C4-2B (cell line): ENCODE results near the gene CD6.

Experiments used
- H3K27ac ChIP-seq: fragments of 450-650 bp; 2 replicates; pipeline ENCODE4 v1.5.1; 2017
- ZFX ChIP-seq: fragments of 450-650 bp; IDR thresholded peaks from 2 replicates; pipeline ENCODE4 v1.6.1; 2017
- TF ChIP-seq, protein P1 (sequence below): fragments of 450-650 bp; conservative IDR thresholded peaks from 2 replicates; pipeline ENCODE4 v1.5.1; 2017; ENCODE audit warnings: mild to moderate bottlenecking

The CD6 gene

DNA sequence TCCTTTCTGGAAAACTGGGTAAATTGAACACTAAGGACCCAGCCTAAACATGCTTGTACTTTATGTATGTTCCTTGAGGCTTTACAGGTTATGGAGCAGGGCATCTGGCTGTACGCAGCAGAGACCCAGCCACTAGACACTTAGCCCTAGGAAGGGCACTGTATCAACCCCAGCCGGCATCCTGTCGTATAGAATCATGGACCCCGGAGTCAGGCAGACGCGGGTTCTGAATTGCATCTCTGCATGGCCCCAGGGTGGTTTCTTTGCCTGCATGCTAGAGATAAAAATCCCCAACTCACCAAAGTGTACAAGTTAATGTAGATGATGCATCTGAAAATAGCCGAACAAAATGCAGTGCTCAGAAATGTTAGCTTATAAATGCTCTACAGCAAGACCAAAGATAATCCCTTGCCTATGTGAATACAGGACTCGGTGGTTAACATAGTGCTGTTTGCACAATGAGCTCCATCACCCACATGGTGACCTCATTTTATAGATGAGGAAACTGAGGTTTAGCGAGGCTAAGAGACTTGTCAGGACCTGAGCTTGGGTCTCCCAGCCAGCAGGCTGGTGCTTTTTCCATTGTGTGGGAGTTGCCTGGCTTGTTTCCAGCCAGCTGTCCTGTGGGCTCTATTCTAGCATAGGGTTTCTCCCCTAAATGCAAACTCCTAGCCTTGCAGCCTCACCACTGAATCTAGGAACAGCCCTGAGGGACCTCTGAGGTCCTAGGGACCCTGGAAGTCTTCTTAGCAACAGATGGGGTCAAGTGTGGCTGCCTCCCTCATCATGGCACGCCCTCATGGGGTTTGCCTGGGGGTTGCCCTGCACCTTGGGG is 7.3 kb downstream of the CD6 start:
- H3K27ac ChIP-seq: no peak overlapping the region
- TF ChIP-seq, protein P1, sequence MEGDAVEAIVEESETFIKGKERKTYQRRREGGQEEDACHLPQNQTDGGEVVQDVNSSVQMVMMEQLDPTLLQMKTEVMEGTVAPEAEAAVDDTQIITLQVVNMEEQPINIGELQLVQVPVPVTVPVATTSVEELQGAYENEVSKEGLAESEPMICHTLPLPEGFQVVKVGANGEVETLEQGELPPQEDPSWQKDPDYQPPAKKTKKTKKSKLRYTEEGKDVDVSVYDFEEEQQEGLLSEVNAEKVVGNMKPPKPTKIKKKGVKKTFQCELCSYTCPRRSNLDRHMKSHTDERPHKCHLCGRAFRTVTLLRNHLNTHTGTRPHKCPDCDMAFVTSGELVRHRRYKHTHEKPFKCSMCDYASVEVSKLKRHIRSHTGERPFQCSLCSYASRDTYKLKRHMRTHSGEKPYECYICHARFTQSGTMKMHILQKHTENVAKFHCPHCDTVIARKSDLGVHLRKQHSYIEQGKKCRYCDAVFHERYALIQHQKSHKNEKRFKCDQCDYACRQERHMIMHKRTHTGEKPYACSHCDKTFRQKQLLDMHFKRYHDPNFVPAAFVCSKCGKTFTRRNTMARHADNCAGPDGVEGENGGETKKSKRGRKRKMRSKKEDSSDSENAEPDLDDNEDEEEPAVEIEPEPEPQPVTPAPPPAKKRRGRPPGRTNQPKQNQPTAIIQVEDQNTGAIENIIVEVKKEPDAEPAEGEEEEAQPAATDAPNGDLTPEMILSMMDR: no peak
- no peak for TF ChIP-seq ZFX

DNA sequence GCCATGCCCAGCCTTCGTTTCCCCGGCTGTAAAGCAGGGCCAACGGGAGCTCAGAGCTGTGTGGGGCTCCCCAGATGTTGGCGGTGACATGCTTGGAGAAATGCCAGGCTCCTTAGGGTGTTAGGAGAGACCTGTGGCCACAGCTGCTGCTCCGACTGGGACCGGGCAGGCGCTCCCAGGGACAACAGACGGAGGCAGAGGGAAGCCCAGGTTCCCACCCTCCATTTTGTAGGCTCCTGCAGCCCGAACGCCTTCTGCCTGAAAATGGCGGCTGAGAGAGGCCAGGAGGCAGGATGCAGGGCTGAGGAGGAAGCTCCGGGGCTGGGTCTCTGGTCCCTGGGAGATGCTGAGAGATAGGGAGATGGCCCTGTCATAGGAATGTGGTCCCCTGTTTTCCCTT is 10.0 kb downstream of the CD6 start:
- TF ChIP-seq ZFX: no peak
- TF ChIP-seq, protein P1: no peak

GRCh38 chr11:60982184-60982583 is 10.7 kb downstream of the CD6 start:
- TF ChIP-seq, protein P1: no peak
- no peak for TF ChIP-seq ZFX
- H3K27ac ChIP-seq: no peak overlapping the region

More for the DNA sequence above, 10.0 kb downstream of the CD6 start:
- no peak overlapping the region for H3K27ac ChIP-seq

- no peak overlapping the region for H3K27ac ChIP-seq
- TF ChIP-seq, protein P1: no peak
- no peak for TF ChIP-seq ZFX
These were observed 12.7 kb downstream of the CD6 start for GRCh38 chr11:60984149-60984548.

DNA sequence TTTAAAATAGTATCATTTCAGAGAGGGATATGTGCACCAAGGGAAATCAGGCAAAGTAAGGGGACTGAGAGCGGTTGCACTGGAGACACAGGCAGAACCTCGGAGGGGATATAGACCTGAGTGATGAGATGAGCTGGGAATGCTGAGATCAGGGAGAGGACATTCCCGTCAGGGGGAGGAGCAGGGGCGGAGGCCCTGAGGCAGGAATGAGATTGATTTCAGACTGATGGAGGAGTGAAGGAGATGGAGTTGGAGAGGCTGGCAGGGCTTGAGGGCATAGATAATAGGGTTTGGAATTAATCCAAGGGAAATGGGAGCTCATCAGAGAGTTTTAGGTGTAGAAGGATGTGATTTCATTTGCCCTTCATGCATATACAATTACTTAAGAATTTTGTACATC is 13.2 kb downstream of the CD6 start:
- TF ChIP-seq, protein P1: no peak
- TF ChIP-seq ZFX: no peak
- H3K27ac ChIP-seq: no peak overlapping the region

- H3K27ac ChIP-seq: no peak overlapping the region
- TF ChIP-seq, protein P1: no peak
- TF ChIP-seq ZFX: no peak
These were observed 14.0 kb downstream of the CD6 start for GRCh38 chr11:60985501-60985900.

GRCh38 chr11:60985991-60986915 is 14.8 kb downstream of the CD6 start:
- H3K27ac ChIP-seq: no peak overlapping the region
- TF ChIP-seq, protein P1: no peak
- TF ChIP-seq ZFX: no peak
